Vagina (tissue), 2 donors: ENCODE results near the gene TMEM204.

Experiments used
- POLR2AphosphoS5 ChIP-seq, 2 donors: sonication (generic); formaldehyde crosslinking; IDR thresholded peaks; one replicate each; pipeline ENCODE4 v1.9.0; 2017; ENCODE audit warnings: antibody characterized with exemption in 2 of 2, mild to moderate bottlenecking in 2 of 2, low read depth in 1 of 2; ENCODE audit not compliant: insufficient read depth in 1 of 2
- TF ChIP-seq, protein P1 (sequence below), 3 experiments: fragments of 450-650 bp in 2 of 3; fragments of 200-600 bp in 1 of 3; sonication (generic) in 1 of 3; IDR thresholded peaks; one replicate each; pipeline ENCODE4 v1.5.1; 2017 to 2019; ENCODE audit warnings: antibody characterized with exemption in 3 of 3, mild to moderate bottlenecking in 2 of 3, moderate library complexity in 2 of 3

DNA sequence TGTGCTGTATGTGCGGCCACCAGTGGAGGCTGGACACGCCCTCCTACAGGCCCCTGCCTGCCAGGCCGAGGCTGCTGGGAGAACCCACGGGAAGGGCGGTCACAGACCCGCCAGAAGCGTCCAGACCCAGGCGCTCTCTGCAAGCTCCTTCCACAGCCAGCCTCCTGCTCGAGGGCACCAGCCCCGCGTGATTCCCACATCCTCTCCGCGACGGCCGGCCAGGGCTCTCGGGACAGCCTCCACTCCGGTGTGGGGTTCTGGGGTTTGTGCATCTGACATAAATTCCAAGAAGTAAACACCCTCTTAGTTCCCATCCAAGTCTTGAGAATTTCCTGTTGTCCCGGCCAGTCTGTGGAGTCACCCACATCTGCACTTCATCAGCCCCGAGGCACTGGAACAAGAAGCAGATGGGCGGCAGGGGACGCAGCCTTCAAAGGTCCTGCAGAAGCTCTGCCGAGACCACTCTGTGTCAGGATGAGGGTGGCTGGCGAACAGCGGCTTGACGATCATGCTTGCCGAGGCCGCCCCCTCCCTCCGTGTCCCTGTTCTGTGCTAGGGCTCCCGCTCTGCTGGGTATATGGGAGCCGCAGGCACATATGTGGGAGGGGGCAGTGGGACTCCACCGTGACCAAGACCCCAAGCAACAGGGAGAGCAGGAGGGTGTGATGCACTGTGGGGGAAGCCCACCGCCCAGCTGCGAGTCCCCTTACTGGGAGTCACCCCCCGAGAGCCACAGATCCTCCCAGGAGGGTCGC, 2.4 kb upstream of the TMEM204 start:
- peak in 1 of 2 donors; percentile 81 for TF ChIP-seq POLR2AphosphoS5 (IDR thresholded peaks at IDR 0.05; ENCODE audit: insufficient read depth in 1 of 2, low read depth in 1 of 2)
- TF ChIP-seq, protein P1, sequence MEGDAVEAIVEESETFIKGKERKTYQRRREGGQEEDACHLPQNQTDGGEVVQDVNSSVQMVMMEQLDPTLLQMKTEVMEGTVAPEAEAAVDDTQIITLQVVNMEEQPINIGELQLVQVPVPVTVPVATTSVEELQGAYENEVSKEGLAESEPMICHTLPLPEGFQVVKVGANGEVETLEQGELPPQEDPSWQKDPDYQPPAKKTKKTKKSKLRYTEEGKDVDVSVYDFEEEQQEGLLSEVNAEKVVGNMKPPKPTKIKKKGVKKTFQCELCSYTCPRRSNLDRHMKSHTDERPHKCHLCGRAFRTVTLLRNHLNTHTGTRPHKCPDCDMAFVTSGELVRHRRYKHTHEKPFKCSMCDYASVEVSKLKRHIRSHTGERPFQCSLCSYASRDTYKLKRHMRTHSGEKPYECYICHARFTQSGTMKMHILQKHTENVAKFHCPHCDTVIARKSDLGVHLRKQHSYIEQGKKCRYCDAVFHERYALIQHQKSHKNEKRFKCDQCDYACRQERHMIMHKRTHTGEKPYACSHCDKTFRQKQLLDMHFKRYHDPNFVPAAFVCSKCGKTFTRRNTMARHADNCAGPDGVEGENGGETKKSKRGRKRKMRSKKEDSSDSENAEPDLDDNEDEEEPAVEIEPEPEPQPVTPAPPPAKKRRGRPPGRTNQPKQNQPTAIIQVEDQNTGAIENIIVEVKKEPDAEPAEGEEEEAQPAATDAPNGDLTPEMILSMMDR (IDR thresholded peaks at IDR 0.05) = no peak
